ENCODE measurements around the gene RHCG. TPM values are rescaled to one million over a fixed set of nuclear protein-coding genes. Genes with fewer than 3 reads are reported as not detected.

The RHCG gene
- total and polyA plus RNA-seq, 2 of the 4 experiments (the other 2 are of a cell fraction) = not detected

DNA sequence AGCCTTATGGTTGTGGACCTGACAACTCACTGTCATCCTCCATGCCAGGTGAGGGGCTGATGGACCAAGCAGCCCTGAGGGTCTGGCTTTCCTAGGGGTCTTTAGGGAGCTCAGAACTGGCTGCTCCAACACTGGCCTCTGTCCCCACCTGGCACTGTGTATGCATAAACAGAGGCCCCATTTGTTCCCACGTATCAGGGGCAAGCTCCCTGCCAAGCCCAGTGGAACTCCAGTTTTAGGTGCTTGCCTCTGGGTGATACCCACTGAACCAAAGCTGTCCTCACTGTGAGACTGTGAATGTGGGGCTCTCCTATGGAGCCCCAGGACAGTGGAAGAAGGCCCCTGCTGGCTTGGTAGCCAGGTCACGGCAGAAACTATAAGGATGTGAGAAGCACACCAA is 26.7 kb upstream of the RHCG start:
- no peak overlapping the region for H2AFZ ChIP-seq (replicated peaks; ENCODE audit: low read length, poor library complexity)
- no peak for DNase-seq

More for the DNA sequence above, 26.7 kb upstream of the RHCG start:
- Histone ChIP-seq H3K14ac (replicated peaks; ENCODE audit: low read depth, low read length) (no peak overlapping the region), H3K4ac (ENCODE audit: low read depth, low read length) (no peak overlapping the region), H4K20me1 (ENCODE audit: insufficient read depth, low read length) (no peaks in the 10 kb centered on the region), H3K4me3 (ENCODE audit: insufficient read depth, low read depth, low read length) (no peak overlapping the region), H2BK15ac (ENCODE audit: low read depth, low read length) (no peak overlapping the region), H3K79me1 (ENCODE audit: low read depth in 1 of 2, low read length in 2 of 2) (no peaks in the 10 kb centered on the region), H2AK5ac (ENCODE audit: low read depth, low read length) (no peak overlapping the region), H3K9me3 (ENCODE audit: control insufficient read depth, insufficient read depth, low read length) (peaks cover 4% of the 10 kb centered on the region), H3K9me1 (ENCODE audit: insufficient read depth, low read length) (no peaks in the 10 kb centered on the region), H4K8ac (ENCODE audit: low read depth in 2 of 2, low read length in 2 of 2) (no peak overlapping the region), H3K9ac (ENCODE audit: low read depth, low read length) (no peak overlapping the region), H3K4me1 (ENCODE audit: control insufficient read depth, insufficient read depth, low read length) (no peaks in the 10 kb centered on the region), H2BK20ac (ENCODE audit: low read depth, low read length) (no peak overlapping the region), H2BK120ac (ENCODE audit: low read depth, low read length) (no peak overlapping the region), H4K91ac (ENCODE audit: insufficient read depth, low read depth, low read length) (no peak overlapping the region), H2AK9ac (replicated peaks; ENCODE audit: low read depth, low read length, poor library complexity) (no peak overlapping the region), H3K18ac (ENCODE audit: low read depth, low read length) (no peak overlapping the region), H2BK5ac (ENCODE audit: low read depth, low read length, poor library complexity, severe bottlenecking) (no peak overlapping the region), H3K27me3 (ENCODE audit: control insufficient read depth, insufficient read depth, low read length) (peaks cover 18% of the 10 kb centered on the region), H3K23ac (ENCODE audit: low read depth, low read length) (no peak overlapping the region), H3K27ac (ENCODE audit: insufficient read depth, low read length) (no peak overlapping the region), H3K56ac (ENCODE audit: extremely low read depth, insufficient read depth, low read length) (no peak overlapping the region), H3K36me3 (ENCODE audit: control insufficient read depth, insufficient read depth, low read length) (no peaks in the 10 kb centered on the region), H3K4me2 (ENCODE audit: low read depth, low read length) (no peak overlapping the region), H4K5ac (ENCODE audit: low read depth, low read length) (no peak overlapping the region)
- no peak for TF ChIP-seq MXI1 (IDR thresholded peaks at IDR 0.05; ENCODE audit: borderline replicate concordance, low read depth, low read length)
- TF ChIP-seq CEBPB (IDR thresholded peaks at IDR 0.05; ENCODE audit: low read depth, low read length) = no peak
- no CpG with 5 or more reads among the region's 2 CpGs for WGBS, 2 experiments (ENCODE audit: extremely low coverage in 2 of 2, insufficient read length in 1 of 2)
- in situ Hi-C loops (cut with MboI; ENCODE audit: low sequenced_read_pairs) = no loop called here
- dilution Hi-C loops (cut with HindIII; ENCODE audit: low sequenced_read_pairs, unreplicated experiment) = no loop called here
- ATAC-seq (ENCODE audit: low read depth) = no peak
- intact Hi-C loops (cut with micrococcal nuclease) = no loop called here
- BruUV-seq (replicated peaks) = no TSS peak
- CTCF ChIA-PET = no interaction called here
- POLR2A ChIA-PET (ENCODE audit: unreplicated experiment) = no interaction called here
